Fibroblast of lung (primary cell): Measurements from ENCODE around the gene BBS1. TPM values are rescaled to one million over a fixed set of nuclear protein-coding genes. Genes with fewer than 3 reads are reported as not detected.

ENCODE experiments used
- DNase-seq, 2 donors: peaks; one replicate each; pipeline versions ENCODE4 v3.0.0 to v3.0.0-alpha.2; 2010; ENCODE audit warnings: low read depth in 2 of 2
- H2AFZ ChIP-seq: 2 replicates; pipeline ENCODE4 v1.5.1; 2012; ENCODE audit warnings: low read length, control low read depth, inconsistent platforms
- H3K27ac ChIP-seq: 2 replicates; pipeline ENCODE4 v1.5.1; 2011; ENCODE audit warnings: low read length, control low read depth; ENCODE audit not compliant: insufficient read depth
- H3K27me3 ChIP-seq: 2 replicates; pipeline ENCODE4 v1.5.1; 2011; ENCODE audit warnings: mild to moderate bottlenecking, low read length; ENCODE audit not compliant: control insufficient read depth, insufficient read depth
- H3K36me3 ChIP-seq: 2 replicates; pipeline ENCODE4 v1.5.1; 2011; ENCODE audit warnings: low read length; ENCODE audit not compliant: control insufficient read depth, insufficient read depth
- H3K4me1 ChIP-seq: 2 replicates; pipeline ENCODE4 v1.5.1; 2011; ENCODE audit warnings: low read length; ENCODE audit not compliant: control insufficient read depth, insufficient read depth; ENCODE audit errors: extremely low read depth
- H3K4me2 ChIP-seq: 2 replicates; pipeline ENCODE4 v1.5.1; 2011; ENCODE audit warnings: low read length, control low read depth; ENCODE audit not compliant: insufficient read depth; ENCODE audit errors: extremely low read depth
- H3K4me3 ChIP-seq, 4 experiments: fragments of 200-600 bp in 1 of 4; sonication (generic) in 1 of 4; replicated peaks in 1 of 4; 2 replicates each; pipeline ENCODE4 v1.5.1; 2011 to 2016; ENCODE audit warnings: low read length in 4 of 4, low read depth in 3 of 4, mild to moderate bottlenecking in 3 of 4, control low read depth in 2 of 4, inconsistent platforms in 1 of 4, mixed read lengths in 1 of 4; ENCODE audit not compliant: insufficient read depth in 1 of 4; ENCODE audit errors: control extremely low read depth in 1 of 4
- H3K79me2 ChIP-seq: 2 replicates; pipeline ENCODE4 v1.5.1; 2012; ENCODE audit warnings: mild to moderate bottlenecking, low read length, inconsistent platforms; ENCODE audit not compliant: control insufficient read depth, insufficient read depth
- H3K9ac ChIP-seq: 2 replicates; pipeline ENCODE4 v1.5.1; 2011; ENCODE audit warnings: mild to moderate bottlenecking, low read length, control low read depth; ENCODE audit not compliant: insufficient read depth
- H3K9me3 ChIP-seq: 2 replicates; pipeline ENCODE4 v1.5.1; 2012; ENCODE audit warnings: low read depth, low read length; ENCODE audit not compliant: control insufficient read depth, insufficient read depth
- H4K20me1 ChIP-seq: 2 replicates; pipeline ENCODE4 v1.5.1; 2011; ENCODE audit warnings: low read length; ENCODE audit not compliant: control insufficient read depth, insufficient read depth; ENCODE audit errors: extremely low read depth
- EZH2 ChIP-seq: IDR thresholded peaks from 2 replicates; pipeline ENCODE4 v1.5.1; 2012; ENCODE audit warnings: low read length, control low read depth, mild to moderate bottlenecking; ENCODE audit errors: missing control alignments
- polyA plus RNA-seq, 2 donors: library from polyadenylated mRNA; depleted of rRNA in 1 of 2; stranded (reverse) in 1 of 2; unstranded in 1 of 2; fragments of >200 nt; gene quantifications; 2 replicates each; pipeline ENCODE4 v1.2.1, GENCODE V29; 2011 to 2012; ENCODE audit warnings: missing spikeins in 1 of 2
- total RNA-seq: library from RNA; depleted of rRNA; stranded (reverse); fragments of >200 nt; gene quantifications from 2 replicates; pipeline ENCODE4 v1.2.1, GENCODE V29; 2014
- TF ChIP-seq, protein P1 (sequence below), 2 donors: IDR thresholded peaks in 1 of 2; conservative IDR thresholded peaks in 1 of 2; 1 replicate in 1 of 2; 2 replicates in 1 of 2; pipeline ENCODE4 v1.5.1; 2011 to 2012; ENCODE audit warnings: low read length in 2 of 2, control low read depth in 1 of 2, inconsistent platforms in 1 of 2, low read depth in 1 of 2, mild to moderate bottlenecking in 1 of 2

The BBS1 gene
- total and polyA plus RNA-seq, 2 donors (not counting 1 experiment from before 2014, with no cell fraction given) = 16.5 to 20.5 TPM

GRCh38 chr11:66472054-66472453, 38.4 kb upstream of the BBS1 start:
- peaks cover 5% of the 10 kb centered on the region for H3K4me1 ChIP-seq
- no peak overlapping the region for H3K27ac ChIP-seq
- H3K4me2 ChIP-seq = no peak overlapping the region
- no peak overlapping the region for H2AFZ ChIP-seq
- no peak overlapping the region for H3K9ac ChIP-seq
- H3K79me2 ChIP-seq = no peaks in the 10 kb centered on the region
- no peak overlapping the region for H3K4me3 ChIP-seq
- DNase-seq = no peak
- no peaks in the 10 kb centered on the region for H4K20me1 ChIP-seq
- no peaks in the 10 kb centered on the region for H3K27me3 ChIP-seq
- peaks cover 9% of the 10 kb centered on the region for H3K36me3 ChIP-seq
- no peaks in the 10 kb centered on the region for H3K9me3 ChIP-seq
- TF ChIP-seq, protein P1, sequence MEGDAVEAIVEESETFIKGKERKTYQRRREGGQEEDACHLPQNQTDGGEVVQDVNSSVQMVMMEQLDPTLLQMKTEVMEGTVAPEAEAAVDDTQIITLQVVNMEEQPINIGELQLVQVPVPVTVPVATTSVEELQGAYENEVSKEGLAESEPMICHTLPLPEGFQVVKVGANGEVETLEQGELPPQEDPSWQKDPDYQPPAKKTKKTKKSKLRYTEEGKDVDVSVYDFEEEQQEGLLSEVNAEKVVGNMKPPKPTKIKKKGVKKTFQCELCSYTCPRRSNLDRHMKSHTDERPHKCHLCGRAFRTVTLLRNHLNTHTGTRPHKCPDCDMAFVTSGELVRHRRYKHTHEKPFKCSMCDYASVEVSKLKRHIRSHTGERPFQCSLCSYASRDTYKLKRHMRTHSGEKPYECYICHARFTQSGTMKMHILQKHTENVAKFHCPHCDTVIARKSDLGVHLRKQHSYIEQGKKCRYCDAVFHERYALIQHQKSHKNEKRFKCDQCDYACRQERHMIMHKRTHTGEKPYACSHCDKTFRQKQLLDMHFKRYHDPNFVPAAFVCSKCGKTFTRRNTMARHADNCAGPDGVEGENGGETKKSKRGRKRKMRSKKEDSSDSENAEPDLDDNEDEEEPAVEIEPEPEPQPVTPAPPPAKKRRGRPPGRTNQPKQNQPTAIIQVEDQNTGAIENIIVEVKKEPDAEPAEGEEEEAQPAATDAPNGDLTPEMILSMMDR (conservative IDR thresholded peaks at IDR 0.05 in 1 of 2, IDR thresholded peaks at IDR 0.05 in 1 of 2; ENCODE audit: low read depth in 1 of 2, low read length in 2 of 2) = no peak
- TF ChIP-seq EZH2 = no peak

- no peak overlapping the region for H3K27ac ChIP-seq
- DNase-seq = no peak
- no peak overlapping the region for H3K4me3 ChIP-seq
- no peaks in the 10 kb centered on the region for H4K20me1 ChIP-seq
- peaks cover 9% of the 10 kb centered on the region for H3K36me3 ChIP-seq
- no peak overlapping the region for H3K4me2 ChIP-seq
- no peaks in the 10 kb centered on the region for H3K4me1 ChIP-seq
- no peaks in the 10 kb centered on the region for H3K79me2 ChIP-seq
- TF ChIP-seq, protein P1 (conservative IDR thresholded peaks at IDR 0.05 in 1 of 2, IDR thresholded peaks at IDR 0.05 in 1 of 2; ENCODE audit: low read depth in 1 of 2, low read length in 2 of 2) = no peak
- no peak for TF ChIP-seq EZH2
- H3K9ac ChIP-seq = no peak overlapping the region
- H2AFZ ChIP-seq = no peak overlapping the region
- H3K9me3 ChIP-seq = no peaks in the 10 kb centered on the region
- H3K27me3 ChIP-seq = no peaks in the 10 kb centered on the region
These were observed 37.3 kb upstream of the BBS1 start for GRCh38 chr11:66473167-66473566.

DNA sequence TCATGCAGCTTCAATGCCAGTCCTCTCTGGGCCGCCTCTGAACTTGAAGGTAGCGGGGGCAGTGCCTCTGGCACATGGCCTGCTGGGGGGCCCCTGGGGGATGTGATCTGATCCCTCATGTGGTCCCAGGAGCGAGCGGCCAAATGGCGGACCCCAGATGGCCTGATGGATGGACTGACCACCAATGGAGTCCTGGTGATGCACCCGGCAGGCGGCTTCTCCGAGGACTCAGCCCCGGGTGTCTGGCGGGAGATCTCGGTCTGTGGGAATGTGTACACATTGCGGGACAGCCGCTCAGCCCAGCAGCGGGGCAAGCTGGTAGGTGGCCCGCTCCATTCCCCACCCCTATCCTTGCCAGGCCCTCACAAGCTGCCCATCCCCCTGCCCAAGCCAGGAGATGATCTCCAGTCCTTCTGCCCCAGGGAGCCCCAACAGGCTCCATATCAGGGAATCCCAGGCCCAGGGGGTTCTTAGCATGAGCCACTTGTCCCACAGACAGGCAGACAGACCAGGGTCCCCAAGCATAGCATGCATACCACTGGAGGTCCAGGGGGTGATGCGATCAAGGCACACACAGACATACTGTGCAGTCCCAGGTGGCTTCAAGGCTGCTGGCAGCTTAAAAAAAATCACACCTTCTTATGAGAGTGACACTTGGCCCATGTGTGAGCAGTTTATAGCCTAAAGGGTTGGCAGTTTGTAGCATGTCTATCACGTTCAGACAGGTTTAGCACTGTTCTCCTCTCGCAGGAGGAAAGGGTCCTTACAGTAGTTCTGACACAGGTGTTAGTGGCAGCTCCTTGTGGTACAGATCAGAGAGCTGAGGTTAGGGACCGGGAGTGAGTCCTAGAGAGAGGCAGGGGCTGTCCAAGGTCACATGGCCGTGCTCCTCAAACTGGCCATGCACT, 36.6 kb upstream of the BBS1 start:
- Histone ChIP-seq H3K9ac (no peak overlapping the region), H2AFZ (no peak overlapping the region), H3K36me3 (peaks cover 9% of the 10 kb centered on the region), H3K4me3 (no peak overlapping the region), H3K27ac (no peak overlapping the region), H4K20me1 (no peaks in the 10 kb centered on the region), H3K4me1 (peaks cover under 1% of the 10 kb centered on the region), H3K27me3 (no peaks in the 10 kb centered on the region), H3K79me2 (no peaks in the 10 kb centered on the region), H3K4me2 (no peak overlapping the region), H3K9me3 (no peaks in the 10 kb centered on the region)
- no peak for DNase-seq
- no peak for TF ChIP-seq EZH2
- TF ChIP-seq, protein P1 (conservative IDR thresholded peaks at IDR 0.05 in 1 of 2, IDR thresholded peaks at IDR 0.05 in 1 of 2; ENCODE audit: low read depth in 1 of 2, low read length in 2 of 2) = no peak
